Measurements from ENCODE around the gene SYT1. TPM values are rescaled to one million over a fixed set of nuclear protein-coding genes. Genes with fewer than 3 reads are reported as not detected.

Gene SYT1
- total and polyA plus RNA-seq, 2 donors (not counting 3 experiments of a cell fraction or from before 2014, with no cell fraction given) = 3.2 to 15.3 TPM

DNA sequence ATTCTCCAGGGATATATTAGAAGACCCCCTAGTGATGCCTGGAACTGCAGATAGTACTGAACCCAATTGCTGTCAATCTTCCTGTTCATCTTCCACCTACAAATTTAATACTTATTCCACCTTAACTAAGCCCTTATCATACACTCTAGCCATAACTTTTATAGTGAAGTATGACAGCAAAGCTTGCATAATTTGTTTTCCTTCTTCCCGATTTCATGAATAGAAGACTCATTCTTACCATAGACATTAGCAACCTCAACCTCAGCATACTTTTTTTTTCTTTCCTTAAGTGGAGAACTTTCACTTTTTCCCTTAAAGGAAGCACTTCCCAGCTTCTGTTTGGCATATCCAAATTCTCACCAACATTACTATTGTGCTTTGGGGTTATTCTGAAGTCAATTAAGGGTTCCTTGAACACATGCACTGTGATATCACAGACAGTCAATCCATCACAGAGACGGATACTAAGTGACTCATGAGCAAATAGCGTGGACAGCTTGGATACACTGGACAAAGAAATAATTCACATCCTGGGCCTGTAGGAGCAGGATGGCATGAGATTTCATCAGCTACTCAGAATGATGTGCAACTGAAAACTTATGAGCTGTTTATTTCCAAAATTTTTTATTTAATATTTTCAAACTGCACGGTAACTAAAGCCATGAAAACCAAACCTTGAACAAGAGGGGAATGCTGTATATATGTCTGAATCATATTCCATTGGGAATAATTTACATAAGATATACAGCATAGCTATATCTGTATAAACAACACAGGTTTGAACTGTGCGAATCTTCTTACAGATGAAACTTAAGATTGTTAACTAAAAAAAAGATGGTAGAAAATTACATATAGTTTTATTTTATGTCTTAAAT lies 63.9 kb downstream of the SYT1 start:
- peak; percentile 1 for DNase-seq (ENCODE audit: low read depth, low spot score)
- H4K20me1 ChIP-seq (replicated peaks; ENCODE audit: control insufficient read depth, extremely low read depth, insufficient read depth, low read length) = no peaks in the 10 kb centered on the region
- CTCF ChIA-PET = interaction anchor here (1.7 kb wide), 1 partner anchor 10 kb away, joined by 4 read pairs; no protein-coding TSS in a partner anchor
- dilution Hi-C loops (cut with MboI; ENCODE audit: extremely low pct_ligation_motif_present, low sequenced_read_pairs) (no loop called here), intact Hi-C loops (cut with micrococcal nuclease) (no loop called here)
- no peak overlapping the region for H3K9ac ChIP-seq (replicated peaks; ENCODE audit: extremely low read depth, insufficient read depth, low read length)
- H2AFZ ChIP-seq (ENCODE audit: low read depth, low read length) = no peak overlapping the region
- no peaks in the 10 kb centered on the region for H3K27me3 ChIP-seq (ENCODE audit: control insufficient read depth in 2 of 2, insufficient read depth in 2 of 2, low read length in 2 of 2)
- TF ChIP-seq FOS (IDR thresholded peaks at IDR 0.05; ENCODE audit: borderline replicate concordance, insufficient read depth, low read length) = no peak
- TF ChIP-seq POLR2AphosphoS5 (IDR thresholded peaks at IDR 0.05; ENCODE audit: insufficient read depth, low read depth, low read length) = no peak
- TF ChIP-seq, protein P1, sequence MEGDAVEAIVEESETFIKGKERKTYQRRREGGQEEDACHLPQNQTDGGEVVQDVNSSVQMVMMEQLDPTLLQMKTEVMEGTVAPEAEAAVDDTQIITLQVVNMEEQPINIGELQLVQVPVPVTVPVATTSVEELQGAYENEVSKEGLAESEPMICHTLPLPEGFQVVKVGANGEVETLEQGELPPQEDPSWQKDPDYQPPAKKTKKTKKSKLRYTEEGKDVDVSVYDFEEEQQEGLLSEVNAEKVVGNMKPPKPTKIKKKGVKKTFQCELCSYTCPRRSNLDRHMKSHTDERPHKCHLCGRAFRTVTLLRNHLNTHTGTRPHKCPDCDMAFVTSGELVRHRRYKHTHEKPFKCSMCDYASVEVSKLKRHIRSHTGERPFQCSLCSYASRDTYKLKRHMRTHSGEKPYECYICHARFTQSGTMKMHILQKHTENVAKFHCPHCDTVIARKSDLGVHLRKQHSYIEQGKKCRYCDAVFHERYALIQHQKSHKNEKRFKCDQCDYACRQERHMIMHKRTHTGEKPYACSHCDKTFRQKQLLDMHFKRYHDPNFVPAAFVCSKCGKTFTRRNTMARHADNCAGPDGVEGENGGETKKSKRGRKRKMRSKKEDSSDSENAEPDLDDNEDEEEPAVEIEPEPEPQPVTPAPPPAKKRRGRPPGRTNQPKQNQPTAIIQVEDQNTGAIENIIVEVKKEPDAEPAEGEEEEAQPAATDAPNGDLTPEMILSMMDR (IDR thresholded peaks at IDR 0.05; ENCODE audit: extremely low read depth in 1 of 2, insufficient read depth in 1 of 2, low read depth in 1 of 2, low read length in 2 of 2) = no peak
- no peak for TF ChIP-seq EZH2 (IDR thresholded peaks at IDR 0.05; ENCODE audit: borderline replicate concordance, low read depth, low read length, severe bottlenecking)
- TF ChIP-seq MYC (IDR thresholded peaks at IDR 0.05; ENCODE audit: low read depth, low read length) = no peak
- no peak for TF ChIP-seq JUN (IDR thresholded peaks at IDR 0.05; ENCODE audit: borderline replicate concordance, insufficient read depth, insufficient read length, low read depth)
- TF ChIP-seq, protein P2, sequence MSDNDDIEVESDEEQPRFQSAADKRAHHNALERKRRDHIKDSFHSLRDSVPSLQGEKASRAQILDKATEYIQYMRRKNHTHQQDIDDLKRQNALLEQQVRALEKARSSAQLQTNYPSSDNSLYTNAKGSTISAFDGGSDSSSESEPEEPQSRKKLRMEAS (IDR thresholded peaks at IDR 0.05; ENCODE audit: insufficient read depth, insufficient read length) = no peak
- TF ChIP-seq GATA2 (IDR thresholded peaks at IDR 0.05; ENCODE audit: insufficient read depth, insufficient read length, low read depth, low read length) = no peak
- no peak for TF ChIP-seq POLR2A (IDR thresholded peaks at IDR 0.05; ENCODE audit: low read depth, low read length)
- no peak overlapping the region for H3K4me3 ChIP-seq (replicated peaks in 1 of 3; ENCODE audit: insufficient read depth in 1 of 3, low read depth in 1 of 3, low read length in 3 of 3)
- no peak overlapping the region for H3K27ac ChIP-seq (ENCODE audit: insufficient read depth, low read depth, low read length)
- no peaks in the 10 kb centered on the region for H3K9me1 ChIP-seq (replicated peaks; ENCODE audit: control insufficient read depth, extremely low read depth, insufficient read depth, low read length)
- no peaks in the 10 kb centered on the region for H3K79me2 ChIP-seq (ENCODE audit: control insufficient read depth, insufficient read depth, low read length)
- H3K36me3 ChIP-seq (ENCODE audit: control insufficient read depth in 2 of 2, extremely low read depth in 1 of 2, insufficient read depth in 2 of 2, low read length in 2 of 2) = no peaks in the 10 kb centered on the region
- no TSS peak for BruUV-seq (replicated peaks)
- no peaks in the 10 kb centered on the region for H3K9me3 ChIP-seq (replicated peaks; ENCODE audit: control insufficient read depth, insufficient read depth, low read length)
- FAIRE-seq = no peak
- no peak overlapping the region for H3K4me2 ChIP-seq (ENCODE audit: insufficient read depth, low read length)
- POLR2A ChIA-PET = no interaction called here
- no peaks in the 10 kb centered on the region for H3K4me1 ChIP-seq (ENCODE audit: control insufficient read depth, extremely low read depth, insufficient read depth, low read length)

All from endothelial cell of umbilical vein (primary cell).